ENCODE measurements around the gene CTCFL.
"Not testable (repeated sequence)": the region's sequence is repeated elsewhere in the genome, so short reads cannot be mapped to it uniquely, and the experiment has no call there.

The CTCFL gene

DNA sequence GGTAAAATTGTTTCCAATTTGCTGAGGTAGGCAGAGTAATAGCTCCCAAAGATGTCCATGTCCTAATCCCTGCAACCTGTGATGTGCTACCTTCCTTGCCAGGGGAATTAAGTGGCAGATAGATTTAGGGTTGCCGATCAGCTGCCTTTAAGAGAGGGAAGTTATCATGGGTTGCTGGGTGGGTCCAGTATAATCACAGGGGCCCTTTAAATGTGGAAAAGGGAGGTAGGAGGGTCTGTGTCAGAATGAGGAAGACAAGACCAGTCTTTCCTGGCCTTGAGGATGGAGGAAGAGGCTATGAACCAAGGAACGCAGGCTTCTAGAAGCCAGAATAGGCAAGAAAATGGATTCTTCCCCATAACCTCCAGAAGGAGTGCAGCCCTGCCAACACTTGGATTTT lies 50.7 kb downstream of the CTCFL start:
- Histone ChIP-seq H3K79me2 (ENCODE audit: control insufficient read depth, low read length) (no peaks in the 10 kb centered on the region), H3K9me2 (replicated peaks; ENCODE audit: control insufficient read depth, low read length) (no peaks in the 10 kb centered on the region), H3F3A (ENCODE audit: control insufficient read depth, insufficient read depth) (peaks cover 47% of the 10 kb centered on the region), H3K4me2 (ENCODE audit: low read length) (peak overlapping the region; percentile 91), H3K4me3 (ENCODE audit: low read length) (peak overlapping the region; percentile 60), H3K27ac (ENCODE audit: low read depth, low read length) (peak overlapping the region; percentile 95), H4K20me1 (ENCODE audit: control insufficient read depth, insufficient read depth, low read depth, low read length) (no peaks in the 10 kb centered on the region), H3K9me3 (ENCODE audit: control insufficient read depth, insufficient read depth, low read length) (peaks cover 6% of the 10 kb centered on the region; the same call in 1 of the 2 replicates), H3K4me1 (ENCODE audit: control insufficient read depth, low read length) (peaks cover 100% of the 10 kb centered on the region), H3K27me3 (ENCODE audit: control insufficient read depth, low read length) (no peaks in the 10 kb centered on the region), H3K36me3 (ENCODE audit: control insufficient read depth, low read length) (peaks cover 5% of the 10 kb centered on the region; the same call in 1 of the 2 replicates)
- no peak for TF ChIP-seq CTCF (IDR thresholded peaks at IDR 0.05; ENCODE audit: low read depth, low read length, poor library complexity, severe bottlenecking)
- TF ChIP-seq EZH2phosphoT487 (IDR thresholded peaks at IDR 0.05; ENCODE audit: borderline replicate concordance, low read length), result no peak

DNA sequence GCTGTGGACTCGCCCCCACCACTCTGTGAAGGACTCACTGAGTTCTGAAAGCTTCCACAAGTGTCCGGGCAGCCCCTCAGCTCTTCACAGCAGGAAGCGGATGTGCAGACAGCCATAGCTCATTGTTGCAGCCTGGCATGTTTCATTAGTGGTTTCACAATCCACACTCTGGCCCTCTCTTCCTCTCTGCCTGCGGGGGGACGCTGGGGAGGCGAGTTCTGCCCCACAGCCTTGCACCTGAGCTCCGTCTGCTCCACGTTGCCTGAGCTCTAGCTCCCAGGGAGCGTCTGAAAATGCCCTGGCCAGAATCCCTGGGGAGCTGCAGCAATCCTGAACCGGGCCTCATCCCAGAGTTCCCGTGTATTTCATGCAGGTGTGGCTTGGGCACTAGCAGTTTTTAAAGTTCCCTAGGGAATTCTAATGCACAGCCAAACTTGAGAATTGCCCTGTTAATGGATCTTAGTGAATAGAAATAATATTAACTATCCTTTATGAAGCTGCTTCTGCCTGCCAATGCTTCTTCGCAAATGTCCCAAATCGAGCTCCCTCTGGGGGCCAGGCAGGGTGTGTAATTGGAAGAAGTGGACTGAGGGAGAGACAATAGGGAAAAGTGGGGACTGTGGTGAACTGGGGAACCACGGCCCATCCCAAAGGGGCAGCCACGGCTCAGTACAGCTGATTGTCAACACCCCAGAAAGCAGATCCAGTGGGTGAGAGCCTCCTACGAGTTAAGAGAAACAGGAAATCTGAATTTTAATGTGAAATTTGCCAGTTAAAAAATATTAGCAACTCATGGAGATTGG lies 51.5 kb downstream of the CTCFL start:
- peak overlapping the region; percentile 60 for H3K4me3 ChIP-seq (ENCODE audit: low read length)
- peaks cover 5% of the 10 kb centered on the region; the same call in 1 of the 2 replicates for H3K36me3 ChIP-seq (ENCODE audit: control insufficient read depth, low read length)
- H3K27ac ChIP-seq (ENCODE audit: low read depth, low read length), result peak overlapping the region; percentile 95
- H3K4me2 ChIP-seq (ENCODE audit: low read length), result peak overlapping the region; percentile 91
- H3K27me3 ChIP-seq (ENCODE audit: control insufficient read depth, low read length), result no peaks in the 10 kb centered on the region
- peaks cover 49% of the 10 kb centered on the region for H3F3A ChIP-seq (ENCODE audit: control insufficient read depth, insufficient read depth)
- H4K20me1 ChIP-seq (ENCODE audit: control insufficient read depth, insufficient read depth, low read depth, low read length), result no peaks in the 10 kb centered on the region
- TF ChIP-seq CTCF (IDR thresholded peaks at IDR 0.05; ENCODE audit: low read depth, low read length, poor library complexity, severe bottlenecking) (peak; percentile 55), EZH2phosphoT487 (IDR thresholded peaks at IDR 0.05; ENCODE audit: borderline replicate concordance, low read length) (no peak)
- H3K79me2 ChIP-seq (ENCODE audit: control insufficient read depth, low read length), result no peaks in the 10 kb centered on the region
- no peaks in the 10 kb centered on the region for H3K9me2 ChIP-seq (replicated peaks; ENCODE audit: control insufficient read depth, low read length)
- peaks cover 100% of the 10 kb centered on the region for H3K4me1 ChIP-seq (ENCODE audit: control insufficient read depth, low read length)
- H3K9me3 ChIP-seq (ENCODE audit: control insufficient read depth, insufficient read depth, low read length), result peaks cover 6% of the 10 kb centered on the region; the same call in 1 of the 2 replicates

- H3K9me2 ChIP-seq (replicated peaks; ENCODE audit: control insufficient read depth, low read length); H3K4me3 ChIP-seq (ENCODE audit: low read length); H3K27me3 ChIP-seq (ENCODE audit: control insufficient read depth, low read length); H3K9me3 ChIP-seq (ENCODE audit: control insufficient read depth, insufficient read depth, low read length); H3K36me3 ChIP-seq (ENCODE audit: control insufficient read depth, low read length); H4K20me1 ChIP-seq (ENCODE audit: control insufficient read depth, insufficient read depth, low read depth, low read length); H3K79me2 ChIP-seq (ENCODE audit: control insufficient read depth, low read length): not testable (repeated sequence)
- Histone ChIP-seq H3K27ac (ENCODE audit: low read depth, low read length) (peak overlapping the region; percentile 95), H3F3A (ENCODE audit: control insufficient read depth, insufficient read depth) (peaks cover 45% of the 10 kb centered on the region), H3K4me2 (ENCODE audit: low read length) (peak overlapping the region; percentile 91; the same call in 1 of the 2 replicates), H3K4me1 (ENCODE audit: control insufficient read depth, low read length) (peaks cover 100% of the 10 kb centered on the region)
Measured at GRCh38 chr20:57472474-57472873, 52.5 kb downstream of the CTCFL start.
